GM12891 (cell line): ENCODE measurements around the gene POLR3A.

Experiments used
- POLR2A ChIP-seq: IDR thresholded peaks from 2 replicates; pipeline ENCODE4 v1.6.1; 2011; ENCODE audit warnings: low read depth, low read length, control low read depth
- POLR2AphosphoS5 ChIP-seq: IDR thresholded peaks from 2 replicates; pipeline ENCODE4 v1.6.1; 2011; ENCODE audit warnings: low read depth, low read length, control low read depth
- POU2F2 ChIP-seq: IDR thresholded peaks from 2 replicates; pipeline ENCODE4 v1.6.1; 2011; ENCODE audit warnings: low read depth, mild to moderate bottlenecking, control low read depth, low read length, moderate library complexity

GRCh38 chr10:78070726-78071125 is 41.4 kb upstream of the POLR3A start:
- TF ChIP-seq POLR2A (no peak), POLR2AphosphoS5 (no peak), POU2F2 (no peak)
